Ascending aorta (tissue), 2 donors: ENCODE measurements around the gene HLF. TPM values are rescaled to one million over a fixed set of nuclear protein-coding genes. Genes with fewer than 3 reads are reported as not detected.

Experiments
- DNase-seq, 2 donors: peaks; one replicate each; pipeline ENCODE4 v3.0.0-alpha.2; 2019; ENCODE audit warnings: low spot score in 2 of 2
- H3K27ac ChIP-seq, 2 donors: fragments of 200-600 bp; sonication (generic); one replicate each; pipeline ENCODE4 v1.5.1; 2016 to 2017; ENCODE audit warnings: mild to moderate bottlenecking in 1 of 2
- H3K27me3 ChIP-seq: fragments of 200-600 bp; sonication (generic); one replicate; pipeline ENCODE4 v1.5.1; 2017
- H3K36me3 ChIP-seq, 2 donors: fragments of 200-600 bp; sonication (generic); one replicate each; pipeline ENCODE4 v1.5.1; 2016
- H3K4me1 ChIP-seq, 2 donors: fragments of 200-600 bp; sonication (generic); one replicate each; pipeline ENCODE4 v1.5.1; 2016 to 2017; ENCODE audit warnings: mild to moderate bottlenecking in 1 of 2
- H3K4me3 ChIP-seq, 2 donors: fragments of 200-600 bp; sonication (generic); one replicate each; pipeline ENCODE4 v1.5.1; 2016 to 2017; ENCODE audit warnings: mild to moderate bottlenecking in 1 of 2
- H3K9me3 ChIP-seq, 2 donors: fragments of 200-600 bp; sonication (generic); one replicate each; pipeline ENCODE4 v1.5.1; 2016
- intact Hi-C: fragments of 100-400 bp; cut with DNase I; formaldehyde crosslinking; loops from one replicate; pipeline ENCODE4 v1.15.1; 2023
- total RNA-seq: library from RNA; depleted of rRNA; stranded (reverse); fragments of >200 nt; gene quantifications from one replicate; pipeline ENCODE4 v1.1.0, GENCODE V29; 2016
- TF ChIP-seq, protein P1 (sequence below), 3 experiments: fragments of 200-600 bp in 2 of 3; fragments of 450-650 bp in 1 of 3; sonication (generic) in 2 of 3; IDR thresholded peaks; one replicate each; pipeline ENCODE4 v1.5.1; 2016 to 2019; ENCODE audit warnings: antibody characterized with exemption in 3 of 3, mild to moderate bottlenecking in 1 of 3, moderate library complexity in 1 of 3

The HLF gene
- total RNA-seq, 1 donor from 2014 or later = 11.3 TPM

DNA sequence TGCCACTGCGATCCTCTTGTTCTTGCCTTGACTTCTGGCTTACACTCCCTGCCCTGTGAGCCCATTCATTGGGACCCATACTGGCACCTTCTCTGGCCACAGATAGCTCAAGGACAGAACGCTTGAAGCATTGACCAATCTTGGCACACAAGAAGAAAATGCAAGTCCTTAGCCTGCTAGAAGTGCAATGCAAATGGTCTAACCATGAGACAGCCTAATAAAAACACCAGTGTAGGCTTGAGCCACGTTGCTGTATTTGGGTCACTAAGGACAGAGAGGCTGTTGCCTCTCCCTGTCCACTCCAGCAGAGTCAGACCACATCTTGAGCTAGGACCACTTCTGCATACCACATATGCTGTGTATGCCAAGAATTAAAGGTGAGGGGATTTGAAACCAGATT lies 41.2 kb upstream of the HLF start:
- no peaks in the 10 kb centered on the region for H3K27me3 ChIP-seq
- TF ChIP-seq, protein P1, sequence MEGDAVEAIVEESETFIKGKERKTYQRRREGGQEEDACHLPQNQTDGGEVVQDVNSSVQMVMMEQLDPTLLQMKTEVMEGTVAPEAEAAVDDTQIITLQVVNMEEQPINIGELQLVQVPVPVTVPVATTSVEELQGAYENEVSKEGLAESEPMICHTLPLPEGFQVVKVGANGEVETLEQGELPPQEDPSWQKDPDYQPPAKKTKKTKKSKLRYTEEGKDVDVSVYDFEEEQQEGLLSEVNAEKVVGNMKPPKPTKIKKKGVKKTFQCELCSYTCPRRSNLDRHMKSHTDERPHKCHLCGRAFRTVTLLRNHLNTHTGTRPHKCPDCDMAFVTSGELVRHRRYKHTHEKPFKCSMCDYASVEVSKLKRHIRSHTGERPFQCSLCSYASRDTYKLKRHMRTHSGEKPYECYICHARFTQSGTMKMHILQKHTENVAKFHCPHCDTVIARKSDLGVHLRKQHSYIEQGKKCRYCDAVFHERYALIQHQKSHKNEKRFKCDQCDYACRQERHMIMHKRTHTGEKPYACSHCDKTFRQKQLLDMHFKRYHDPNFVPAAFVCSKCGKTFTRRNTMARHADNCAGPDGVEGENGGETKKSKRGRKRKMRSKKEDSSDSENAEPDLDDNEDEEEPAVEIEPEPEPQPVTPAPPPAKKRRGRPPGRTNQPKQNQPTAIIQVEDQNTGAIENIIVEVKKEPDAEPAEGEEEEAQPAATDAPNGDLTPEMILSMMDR (IDR thresholded peaks at IDR 0.05) = no peak
- H3K27ac ChIP-seq = no peak overlapping the region
- intact Hi-C loops = no loop called here
- H3K9me3 ChIP-seq = no peaks in the 10 kb centered on the region
- H3K36me3 ChIP-seq = no peaks in the 10 kb centered on the region
- no peak overlapping the region for H3K4me3 ChIP-seq
- no peak for DNase-seq
- no peaks in the 10 kb centered on the region for H3K4me1 ChIP-seq

DNA sequence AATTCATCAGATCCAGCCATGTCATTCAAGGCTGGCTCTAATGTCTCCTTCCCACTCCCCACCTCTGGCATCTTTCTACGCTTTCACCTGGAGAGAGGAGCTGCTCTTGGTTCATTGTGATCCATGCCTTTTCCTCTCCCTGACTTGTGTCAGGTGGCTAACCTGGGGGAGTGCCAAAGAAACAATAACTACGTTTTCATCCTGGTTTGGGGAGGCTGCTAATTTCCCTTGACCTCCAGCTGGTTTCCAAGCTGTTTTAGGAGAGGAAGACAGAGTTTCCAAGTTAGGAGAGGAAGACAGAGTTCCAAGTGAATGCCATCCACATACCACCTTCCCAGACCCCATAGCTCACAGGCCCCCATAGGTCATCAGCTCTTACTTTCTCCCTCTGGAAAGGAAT lies 40.0 kb upstream of the HLF start:
- Histone ChIP-seq H3K27ac (no peak overlapping the region), H3K27me3 (no peaks in the 10 kb centered on the region), H3K9me3 (no peaks in the 10 kb centered on the region), H3K4me1 (no peaks in the 10 kb centered on the region), H3K4me3 (no peak overlapping the region), H3K36me3 (no peaks in the 10 kb centered on the region)
- no peak for DNase-seq
- intact Hi-C loops = no loop called here
- TF ChIP-seq, protein P1 (IDR thresholded peaks at IDR 0.05) = no peak

DNA sequence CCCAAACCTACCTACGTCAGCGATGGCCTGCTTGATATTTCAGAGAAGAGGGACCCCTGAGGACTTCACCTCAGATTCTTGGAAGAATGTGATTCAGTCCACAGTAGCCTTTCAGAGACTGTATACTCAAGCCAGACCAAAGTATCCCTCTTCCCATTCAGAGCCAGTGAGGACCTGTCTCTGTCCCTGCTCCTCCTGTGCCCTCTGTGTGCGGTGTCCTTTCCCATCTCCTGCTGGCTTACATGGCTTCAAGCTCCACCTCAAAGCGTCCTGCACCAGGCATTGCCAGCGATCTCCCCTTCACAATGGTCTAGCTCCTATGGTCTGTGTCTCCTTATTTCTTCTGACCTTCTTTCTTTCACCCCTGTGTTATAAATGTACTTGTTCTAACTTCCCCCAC lies 39.5 kb upstream of the HLF start:
- Histone ChIP-seq H3K27ac (no peak overlapping the region), H3K9me3 (no peaks in the 10 kb centered on the region), H3K36me3 (no peaks in the 10 kb centered on the region), H3K4me1 (no peaks in the 10 kb centered on the region), H3K27me3 (no peaks in the 10 kb centered on the region), H3K4me3 (no peak overlapping the region)
- DNase-seq = no peak
- TF ChIP-seq, protein P1 (IDR thresholded peaks at IDR 0.05) = no peak
- intact Hi-C loops = no loop called here

DNA sequence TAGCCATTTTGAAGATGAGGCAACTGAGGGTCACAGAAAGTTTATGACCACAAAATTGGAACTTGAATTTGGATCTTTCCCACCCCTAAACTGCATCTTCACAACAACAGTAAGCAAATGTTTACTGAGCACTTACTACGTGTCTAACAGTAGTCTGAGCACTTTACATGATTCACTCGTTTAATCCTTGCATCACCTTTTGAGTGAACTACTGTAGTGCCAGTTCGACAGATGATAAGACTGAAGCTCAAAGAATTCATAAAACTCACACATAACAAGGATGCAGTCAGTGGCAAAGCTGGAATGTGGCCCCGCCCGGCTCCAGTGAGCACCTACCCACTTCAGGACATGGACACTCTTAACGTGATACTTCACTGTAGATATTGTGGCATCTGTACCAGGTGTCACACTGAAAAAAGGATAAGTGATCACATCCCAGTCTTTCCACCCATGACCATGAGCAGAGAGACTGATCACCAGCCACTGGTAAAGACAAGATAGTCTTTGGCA lies 36.0 kb upstream of the HLF start:
- Histone ChIP-seq H3K36me3 (no peaks in the 10 kb centered on the region), H3K27me3 (no peaks in the 10 kb centered on the region), H3K9me3 (no peaks in the 10 kb centered on the region), H3K27ac (no peak overlapping the region), H3K4me3 (no peak overlapping the region), H3K4me1 (no peaks in the 10 kb centered on the region)
- intact Hi-C loops = no loop called here
- TF ChIP-seq, protein P1 (IDR thresholded peaks at IDR 0.05) = no peak
- no peak for DNase-seq

DNA sequence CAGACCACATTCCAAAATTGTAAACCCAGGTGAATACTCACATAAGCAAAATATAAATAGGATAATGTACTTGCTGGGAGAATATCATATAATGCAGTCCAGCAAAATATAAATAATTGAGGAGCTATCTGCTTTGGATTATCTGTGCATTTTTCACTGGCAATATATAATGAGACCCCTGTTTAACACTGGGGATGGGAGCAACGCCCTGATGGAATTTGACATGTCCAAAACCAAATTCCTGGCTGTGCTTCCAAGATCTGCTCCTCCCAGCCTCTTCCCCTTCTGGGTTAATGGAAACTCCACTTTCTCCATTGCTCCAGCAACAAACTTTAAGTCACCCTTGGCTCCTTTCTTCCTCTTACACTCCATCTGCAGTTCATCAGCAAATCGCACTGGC lies 35.5 kb upstream of the HLF start:
- intact Hi-C loops = no loop called here
- Histone ChIP-seq H3K4me3 (no peak overlapping the region), H3K36me3 (no peaks in the 10 kb centered on the region), H3K27me3 (no peaks in the 10 kb centered on the region), H3K27ac (no peak overlapping the region), H3K4me1 (no peaks in the 10 kb centered on the region), H3K9me3 (no peaks in the 10 kb centered on the region)
- TF ChIP-seq, protein P1 (IDR thresholded peaks at IDR 0.05) = no peak
- DNase-seq = no peak

DNA sequence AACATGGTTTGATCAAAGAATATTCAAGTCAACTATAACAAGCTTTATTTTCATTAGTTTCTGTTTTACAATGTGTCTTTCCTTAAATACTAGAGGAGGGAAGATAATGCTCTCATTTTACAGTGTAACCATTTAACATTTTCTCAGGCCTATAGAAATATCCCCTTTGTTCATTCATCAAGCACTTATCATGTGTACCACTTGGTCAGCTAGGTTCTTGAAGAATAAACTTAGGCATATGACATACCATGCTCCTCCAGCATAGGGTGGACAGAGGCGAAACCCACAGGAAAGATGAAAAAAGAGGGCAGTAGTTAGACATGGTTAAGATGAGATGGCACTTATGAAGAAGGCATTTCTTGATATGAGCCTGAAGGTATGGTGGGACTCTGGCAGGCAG lies 34.0 kb upstream of the HLF start:
- Histone ChIP-seq H3K4me3 (no peak overlapping the region), H3K36me3 (no peaks in the 10 kb centered on the region), H3K27me3 (no peaks in the 10 kb centered on the region), H3K9me3 (no peaks in the 10 kb centered on the region), H3K4me1 (no peaks in the 10 kb centered on the region), H3K27ac (no peak overlapping the region)
- intact Hi-C loops = no loop called here
- no peak for DNase-seq
- TF ChIP-seq, protein P1 (IDR thresholded peaks at IDR 0.05) = no peak
